AG04450 (cell line): ENCODE results near the gene CIP2A. TPM values are rescaled to one million over a fixed set of nuclear protein-coding genes. Genes with fewer than 3 reads are reported as not detected.

Experiments used
- CTCF ChIA-PET: fragments of 300-600, 350-600 bp; formaldehyde crosslinking; extraction: SDS; loops from one replicate; lab custom pipeline; 2022; ENCODE audit warnings: antibody characterized with exemption, inconsistent platforms; lab: Charles Lee
- POLR2A ChIA-PET: fragments of 350-600 bp; formaldehyde crosslinking; extraction: SDS; loops from one replicate; lab custom pipeline; 2021; ENCODE audit warnings: antibody characterized with exemption, inconsistent platforms; lab: Yijun Ruan, JAX
- DNase-seq: peaks from one replicate; pipeline ENCODE4 v3.0.0-alpha.2; 2011; ENCODE audit warnings: low read depth, low spot score
- H3K27ac ChIP-seq: one replicate; pipeline ENCODE4 v1.5.1; 2012; ENCODE audit warnings: low read depth, low read length, control low read depth
- H3K27me3 ChIP-seq: one replicate; pipeline ENCODE4 v1.6.0; 2012; ENCODE audit warnings: low read length; ENCODE audit not compliant: control insufficient read depth, insufficient read depth
- H3K4me3 ChIP-seq: 2 replicates; pipeline ENCODE4 v1.5.1; 2011; ENCODE audit warnings: mild to moderate bottlenecking, low read depth, low read length, control low read depth
- H3K9me3 ChIP-seq: 2 replicates; pipeline ENCODE4 v1.5.1; 2012; ENCODE audit warnings: low read length; ENCODE audit not compliant: control insufficient read depth, insufficient read depth
- polyA plus RNA-seq: library from polyadenylated mRNA; depleted of rRNA; stranded (reverse); fragments of >200 nt; gene quantifications from 2 replicates; pipeline ENCODE4 v1.2.3, GENCODE V29; 2011
- TF ChIP-seq, protein P1 (sequence below): IDR thresholded peaks from 2 replicates; pipeline ENCODE4 v1.5.1; 2011; ENCODE audit warnings: low read depth, low read length, control low read depth, inconsistent platforms

Gene CIP2A
- polyA plus RNA-seq, 1 experiment = 6.2 TPM

DNA sequence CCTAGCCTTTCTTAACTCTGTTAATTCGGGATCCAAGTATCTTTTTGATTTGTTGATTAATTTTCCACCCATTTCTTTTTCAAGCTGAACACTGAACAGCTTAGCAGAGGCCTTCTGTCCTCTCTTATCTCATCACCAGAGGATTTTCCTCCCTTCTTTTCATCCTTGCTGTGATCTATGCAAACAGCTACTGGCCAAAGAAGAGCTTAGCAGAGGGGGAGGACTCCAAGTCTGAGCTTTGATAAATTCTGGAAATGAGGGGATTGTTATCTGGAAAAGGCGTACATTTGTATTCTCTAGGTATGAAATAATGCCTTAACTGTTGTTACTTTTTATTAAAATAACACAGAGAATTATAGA lies 13.7 kb upstream of the CIP2A start:
- H3K4me3 ChIP-seq = no peak overlapping the region
- no peak overlapping the region for H3K27ac ChIP-seq
- TF ChIP-seq, protein P1, sequence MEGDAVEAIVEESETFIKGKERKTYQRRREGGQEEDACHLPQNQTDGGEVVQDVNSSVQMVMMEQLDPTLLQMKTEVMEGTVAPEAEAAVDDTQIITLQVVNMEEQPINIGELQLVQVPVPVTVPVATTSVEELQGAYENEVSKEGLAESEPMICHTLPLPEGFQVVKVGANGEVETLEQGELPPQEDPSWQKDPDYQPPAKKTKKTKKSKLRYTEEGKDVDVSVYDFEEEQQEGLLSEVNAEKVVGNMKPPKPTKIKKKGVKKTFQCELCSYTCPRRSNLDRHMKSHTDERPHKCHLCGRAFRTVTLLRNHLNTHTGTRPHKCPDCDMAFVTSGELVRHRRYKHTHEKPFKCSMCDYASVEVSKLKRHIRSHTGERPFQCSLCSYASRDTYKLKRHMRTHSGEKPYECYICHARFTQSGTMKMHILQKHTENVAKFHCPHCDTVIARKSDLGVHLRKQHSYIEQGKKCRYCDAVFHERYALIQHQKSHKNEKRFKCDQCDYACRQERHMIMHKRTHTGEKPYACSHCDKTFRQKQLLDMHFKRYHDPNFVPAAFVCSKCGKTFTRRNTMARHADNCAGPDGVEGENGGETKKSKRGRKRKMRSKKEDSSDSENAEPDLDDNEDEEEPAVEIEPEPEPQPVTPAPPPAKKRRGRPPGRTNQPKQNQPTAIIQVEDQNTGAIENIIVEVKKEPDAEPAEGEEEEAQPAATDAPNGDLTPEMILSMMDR = no peak
- DNase-seq = no peak
- H3K27me3 ChIP-seq = no peaks in the 10 kb centered on the region
- CTCF ChIA-PET = interaction anchor here (0.7 to 1.5 kb wide), 3 partner anchors 114 to 312 kb away, joined by 3 to 4 read pairs (median 3); no protein-coding TSS in a partner anchor
- POLR2A ChIA-PET = interaction anchor here (1.2 kb wide), 1 partner anchor 13 kb away, joined by 7 read pairs; the partner anchor contains the start of genes CIP2A and DZIP3
- H3K9me3 ChIP-seq = no peaks in the 10 kb centered on the region

DNA sequence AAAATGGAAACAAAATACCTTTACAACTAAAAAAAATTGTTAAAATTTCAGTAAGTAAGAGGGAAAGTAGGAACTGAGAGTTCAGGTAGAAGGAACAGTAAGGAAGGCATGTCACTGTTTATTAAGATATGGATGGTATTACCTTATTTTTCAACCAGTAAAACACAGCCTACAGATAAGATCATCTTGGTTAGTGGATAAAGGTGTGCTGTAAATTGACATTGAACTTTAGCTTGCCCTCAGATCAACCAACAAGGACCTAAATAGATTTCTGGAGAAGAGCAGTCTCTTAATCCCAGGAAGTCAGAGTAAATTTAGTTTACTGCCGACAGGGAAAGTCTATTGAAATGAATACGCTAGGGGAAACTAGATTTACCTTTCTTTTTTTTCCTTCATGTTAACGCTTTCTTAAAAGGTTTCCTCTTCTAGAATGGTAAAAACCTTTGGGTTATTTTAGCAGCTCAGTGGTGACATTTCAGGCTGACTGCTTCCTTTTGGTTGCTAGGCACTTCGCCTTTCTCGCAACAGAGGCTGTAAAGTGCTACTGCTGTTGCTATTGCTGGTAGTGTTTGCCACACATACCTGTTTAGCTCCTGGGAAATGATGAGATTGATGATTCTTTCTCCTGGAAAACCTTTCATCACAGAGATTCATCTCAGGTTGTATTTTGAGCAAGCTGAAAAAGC lies 13.2 kb upstream of the CIP2A start:
- Histone ChIP-seq H3K9me3 (no peaks in the 10 kb centered on the region), H3K4me3 (no peak overlapping the region), H3K27me3 (no peaks in the 10 kb centered on the region), H3K27ac (no peak overlapping the region)
- POLR2A ChIA-PET = interaction anchor here (1.2 kb wide), 1 partner anchor 13 kb away, joined by 7 read pairs; the partner anchor contains the start of genes CIP2A and DZIP3
- DNase-seq = no peak
- CTCF ChIA-PET = interaction anchor here (0.6 to 1.5 kb wide), 5 partner anchors 50 to 313 kb away, joined by 3 to 4 read pairs (median 3); no protein-coding TSS in a partner anchor
- TF ChIP-seq, protein P1 = no peak

DNA sequence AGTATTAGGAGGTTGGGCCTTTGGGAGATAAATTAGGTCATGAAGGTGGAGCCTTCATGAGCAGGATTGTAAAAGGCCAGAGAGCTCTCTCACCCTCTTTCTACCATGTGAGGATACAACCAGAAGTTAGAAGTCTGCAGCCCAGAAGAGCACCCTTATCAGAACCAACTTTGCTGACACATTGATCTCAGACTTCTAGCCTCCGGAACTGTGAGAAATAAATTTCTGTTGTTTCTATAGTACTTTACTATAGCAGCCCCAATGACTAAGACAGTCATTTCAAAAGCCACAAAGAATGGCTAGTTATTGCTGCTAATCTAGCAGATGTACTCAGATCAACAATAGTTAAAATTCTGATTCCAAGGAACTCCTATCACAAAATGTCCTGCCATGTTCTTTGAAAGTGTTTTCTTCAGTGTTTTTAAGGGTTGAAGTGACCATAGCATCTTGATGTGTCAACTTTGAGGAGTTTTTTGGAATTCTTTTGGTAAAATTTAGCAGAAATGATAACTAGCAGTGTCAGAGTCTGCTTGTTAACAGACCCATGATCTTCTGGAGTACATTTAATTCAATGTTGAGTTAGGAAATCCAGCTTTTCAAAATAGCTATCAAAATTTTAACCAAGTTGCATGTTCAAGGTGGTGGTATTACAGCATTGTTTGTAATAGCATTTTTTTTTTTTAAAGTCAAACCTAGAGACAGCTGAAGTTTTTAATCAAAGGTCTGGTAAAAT lies 10.6 kb upstream of the CIP2A start:
- Histone ChIP-seq H3K27ac (no peak overlapping the region), H3K9me3 (no peaks in the 10 kb centered on the region), H3K27me3 (no peaks in the 10 kb centered on the region), H3K4me3 (no peak overlapping the region)
- no peak for DNase-seq
- TF ChIP-seq, protein P1 = no peak
- ChIA-PET POLR2A (no interaction called here), CTCF (no interaction called here)

DNA sequence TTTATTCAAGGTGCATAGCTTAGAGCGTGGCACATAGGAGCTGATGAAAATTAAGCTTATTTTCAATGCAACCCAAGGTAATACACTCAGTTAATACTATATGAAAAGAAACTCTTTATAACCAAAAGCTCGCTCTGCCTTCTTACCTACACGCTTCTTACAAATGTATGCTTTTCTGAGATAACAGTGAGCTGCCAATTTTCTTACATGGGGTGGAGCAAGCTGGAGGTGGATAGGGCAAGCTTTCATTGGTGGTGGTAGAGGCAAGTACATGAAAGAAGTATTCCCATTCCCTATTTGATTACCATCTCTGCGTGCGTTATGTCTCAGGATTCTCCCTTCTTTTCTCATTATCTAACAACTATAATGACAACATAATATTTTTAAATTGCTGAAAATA lies 9.1 kb upstream of the CIP2A start:
- TF ChIP-seq, protein P1 = no peak
- Histone ChIP-seq H3K9me3 (no peaks in the 10 kb centered on the region), H3K4me3 (no peak overlapping the region), H3K27ac (no peak overlapping the region), H3K27me3 (no peaks in the 10 kb centered on the region)
- DNase-seq = no peak
- ChIA-PET CTCF (interaction anchor here (0.9 to 1.4 kb wide), 2 partner anchors 64 to 120 kb away, joined by 3 to 4 read pairs; no protein-coding TSS in a partner anchor), POLR2A (no interaction called here)

DNA sequence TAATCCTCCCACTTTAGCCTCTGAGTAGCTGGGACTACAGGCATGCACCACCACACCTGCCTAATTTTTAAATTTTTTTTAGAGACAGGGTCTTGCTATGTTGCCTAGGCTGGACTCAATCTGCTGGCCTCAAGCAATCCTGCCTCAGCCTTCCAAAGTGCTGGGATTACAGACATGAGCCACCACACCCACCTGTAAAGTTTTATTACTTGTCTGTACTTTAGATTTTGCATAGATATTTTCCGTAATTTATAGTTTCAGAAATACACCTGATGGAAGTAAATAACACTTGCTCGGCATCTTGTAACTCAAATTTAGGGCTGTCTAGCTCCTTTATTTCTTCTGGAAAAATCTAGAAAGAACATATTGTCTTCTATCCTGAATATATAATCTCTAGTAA lies 6.1 kb upstream of the CIP2A start:
- DNase-seq = no peak
- Histone ChIP-seq H3K4me3 (no peak overlapping the region), H3K27me3 (no peaks in the 10 kb centered on the region), H3K9me3 (no peaks in the 10 kb centered on the region), H3K27ac (no peak overlapping the region)
- TF ChIP-seq, protein P1 = no peak
- CTCF ChIA-PET = no interaction called here
- POLR2A ChIA-PET = no interaction called here
